HG02884 (cell line): Measurements from ENCODE around the gene PRSS36.

Experiments
- ATAC-seq: cut with Tn5 transposase; IDR thresholded peaks from one replicate; pipeline ENCODE4 v1.9.1; 2021; ENCODE audit warnings: mild to moderate bottlenecking, moderate library complexity; ENCODE audit not compliant: unreplicated experiment

PRSS36 gene

DNA sequence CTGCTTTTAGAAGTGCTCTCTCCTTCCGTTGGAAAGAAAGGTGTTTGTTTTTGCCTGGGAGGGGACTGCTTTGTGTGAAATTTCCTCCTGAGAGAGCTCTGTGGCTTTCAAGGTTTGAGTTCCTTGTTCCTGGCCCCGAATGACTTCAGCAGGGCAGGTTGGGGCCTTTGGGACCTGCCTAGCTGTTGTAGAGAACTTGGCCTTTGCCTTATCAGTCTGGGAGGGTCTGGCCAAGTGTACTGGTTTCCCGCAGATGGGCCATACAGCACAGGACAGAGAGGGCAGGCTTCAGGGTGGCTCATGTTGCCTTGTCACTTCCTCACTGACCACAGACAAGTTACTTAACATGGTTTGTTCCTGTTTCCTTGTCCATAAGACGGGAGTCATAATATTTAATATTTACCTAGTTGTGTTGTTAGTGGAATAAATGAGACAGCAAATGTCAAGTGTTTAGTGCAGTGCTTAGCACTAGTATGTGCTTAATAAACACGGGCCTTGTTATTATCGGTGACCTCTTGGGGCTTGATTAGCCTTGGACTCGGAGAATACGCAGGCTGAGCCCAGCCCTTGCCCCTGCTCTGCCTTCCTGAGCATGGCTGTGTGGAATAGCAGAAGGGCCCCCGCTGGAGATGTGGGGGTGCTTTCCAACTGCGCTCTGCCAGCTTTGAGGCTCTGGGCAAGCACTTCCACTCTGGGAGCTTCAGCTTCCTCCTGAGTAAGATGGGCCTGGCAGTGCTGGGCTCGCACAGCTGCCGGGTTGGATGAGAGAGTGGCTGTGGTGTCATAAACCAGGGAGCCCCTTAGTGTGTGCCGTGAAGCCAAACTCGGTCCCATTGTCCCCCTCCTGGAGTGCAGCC, 20.9 kb downstream of the PRSS36 start:
- no peak for ATAC-seq

DNA sequence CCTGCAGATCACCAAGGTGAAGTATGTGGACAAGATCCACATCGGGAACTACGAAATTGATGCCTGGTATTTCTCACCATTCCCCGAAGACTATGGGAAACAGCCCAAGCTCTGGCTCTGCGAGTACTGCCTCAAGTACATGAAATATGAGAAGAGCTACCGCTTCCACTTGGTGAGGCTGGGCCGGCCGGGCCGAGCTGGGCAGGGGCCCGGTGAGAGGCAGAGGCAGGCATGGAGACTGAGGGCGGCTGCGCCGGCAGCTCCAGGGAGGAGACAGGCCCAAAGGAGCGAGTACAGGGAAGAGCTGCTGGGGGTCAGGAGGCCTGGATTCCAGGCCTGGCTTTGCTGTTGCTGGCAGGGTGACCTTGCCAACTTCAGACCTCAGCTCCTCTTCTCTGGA, 22.7 kb downstream of the PRSS36 start:
- no peak for ATAC-seq

DNA sequence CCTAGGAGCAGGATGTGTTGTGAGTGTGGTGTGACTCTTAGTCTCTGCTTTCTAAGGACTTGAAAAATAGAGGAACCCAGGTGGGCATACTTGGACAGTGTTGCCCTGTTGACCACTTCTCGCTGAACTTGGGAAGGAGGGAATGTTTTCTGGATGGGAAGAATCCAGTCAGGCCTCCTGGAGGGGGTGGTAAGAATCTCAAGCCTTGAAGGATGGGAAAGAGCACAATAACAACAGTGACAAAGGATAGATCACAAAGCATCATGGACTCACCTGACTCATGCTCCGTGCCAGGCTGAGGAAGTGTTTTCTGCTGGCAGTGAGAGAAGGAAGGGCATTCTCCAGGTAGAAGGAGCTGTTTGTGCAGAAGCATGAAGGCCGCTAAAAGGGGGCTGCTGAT, 24.0 kb downstream of the PRSS36 start:
- no peak for ATAC-seq

DNA sequence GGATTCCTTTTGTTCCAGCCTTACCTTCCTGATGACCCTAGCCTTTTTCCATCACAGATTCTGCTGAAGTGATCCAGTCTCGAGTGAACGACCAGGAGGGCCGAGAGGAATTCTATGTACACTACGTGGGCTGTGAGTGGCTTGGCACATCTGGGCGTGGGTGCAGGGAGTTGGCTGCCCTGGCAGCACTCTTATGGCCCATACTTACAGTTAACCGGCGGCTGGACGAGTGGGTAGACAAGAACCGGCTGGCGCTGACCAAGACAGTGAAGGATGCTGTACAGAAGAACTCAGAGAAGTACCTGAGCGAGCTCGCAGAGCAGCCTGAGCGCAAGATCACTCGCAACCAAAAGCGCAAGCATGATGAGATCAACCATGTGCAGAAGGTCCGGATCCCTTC, 29.7 kb downstream of the PRSS36 start:
- ATAC-seq: no peak

DNA sequence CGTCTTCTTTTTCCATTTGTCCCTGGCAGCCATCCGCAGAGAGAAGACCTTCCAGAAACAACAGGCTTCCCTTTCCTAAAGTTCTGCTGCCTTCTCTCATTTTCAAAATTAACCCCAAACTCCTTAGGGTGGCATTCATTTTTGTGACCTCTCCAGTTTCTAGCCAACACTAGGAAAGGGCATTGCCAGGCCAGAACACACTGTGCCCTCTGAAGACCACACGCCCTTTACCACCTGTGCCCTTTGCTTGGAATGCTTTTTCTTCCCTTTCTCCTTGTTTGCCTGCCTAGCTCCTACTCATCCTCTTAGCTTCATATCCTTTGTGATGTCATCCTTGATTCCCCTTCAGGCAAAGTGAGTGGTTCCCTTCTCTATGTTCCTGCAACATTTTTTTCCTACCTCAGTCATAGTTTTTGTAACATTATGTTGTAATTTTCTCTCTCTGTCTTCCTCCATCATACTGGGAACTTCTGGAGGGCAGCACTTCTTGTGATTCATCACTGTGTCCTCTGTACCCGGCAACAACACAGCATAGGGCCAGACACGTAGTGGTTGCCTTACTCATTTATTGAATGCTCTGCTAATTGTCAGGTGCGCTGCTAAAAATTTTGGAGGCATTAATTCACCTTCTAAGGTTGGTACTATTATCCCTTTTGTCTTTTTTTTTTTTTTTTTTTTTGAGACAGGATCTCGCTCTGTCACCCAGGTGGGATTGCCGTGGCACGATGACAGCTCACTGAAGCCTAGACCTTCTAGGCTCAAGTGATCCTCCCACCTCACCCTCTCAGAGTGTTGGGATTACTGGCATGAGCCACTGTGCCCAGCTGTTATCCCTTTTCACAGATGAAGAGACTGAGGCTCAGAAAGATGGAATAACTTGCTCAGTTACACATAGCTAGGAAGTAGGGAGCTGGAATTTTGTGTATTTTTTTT, 31.4 kb downstream of the PRSS36 start:
- ATAC-seq: no peak

DNA sequence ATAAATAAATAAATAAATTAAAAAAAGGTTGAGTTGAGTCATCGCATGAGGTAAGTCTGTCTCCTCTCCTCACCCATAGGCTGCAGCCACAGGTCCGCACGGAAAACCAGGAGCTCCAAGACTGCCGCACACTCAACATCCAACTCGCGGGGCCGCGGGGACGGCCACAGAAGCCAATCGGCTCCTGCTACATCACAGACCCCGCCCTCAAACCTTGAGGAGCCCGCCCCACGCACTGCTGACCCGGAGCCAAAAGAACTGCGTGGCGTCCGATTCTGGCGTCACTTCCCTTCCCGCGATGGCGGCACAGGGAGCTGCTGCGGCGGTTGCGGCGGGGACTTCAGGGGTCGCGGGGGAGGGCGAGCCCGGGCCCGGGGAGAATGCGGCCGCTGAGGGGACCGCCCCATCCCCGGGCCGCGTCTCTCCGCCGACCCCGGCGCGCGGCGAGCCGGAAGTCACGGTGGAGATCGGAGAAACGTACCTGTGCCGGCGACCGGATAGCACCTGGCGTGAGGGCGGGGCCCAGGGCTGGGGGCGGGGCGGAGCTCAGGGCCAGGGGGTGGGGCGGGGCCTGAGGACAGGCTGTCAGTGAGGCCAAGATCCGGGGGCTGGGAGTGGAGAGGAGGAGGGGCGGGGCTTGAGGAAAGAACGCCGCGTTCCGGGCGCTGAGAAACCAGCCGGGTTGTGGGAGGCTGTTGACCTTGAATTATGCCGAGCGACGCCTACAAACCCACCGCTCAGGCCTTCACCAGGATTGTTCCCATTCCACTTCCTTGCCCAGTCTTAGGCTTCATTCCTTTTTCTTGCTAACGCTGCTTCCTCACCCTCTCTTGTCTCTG, 32.3 kb downstream of the PRSS36 start, which contains the start of gene KAT8:
TSS of gene KAT8 (plus strand) at position 281 of the 839 bp plus-strand sequence. CDS start at position 299, 18 bp downstream.
- peak; percentile 88 for ATAC-seq

DNA sequence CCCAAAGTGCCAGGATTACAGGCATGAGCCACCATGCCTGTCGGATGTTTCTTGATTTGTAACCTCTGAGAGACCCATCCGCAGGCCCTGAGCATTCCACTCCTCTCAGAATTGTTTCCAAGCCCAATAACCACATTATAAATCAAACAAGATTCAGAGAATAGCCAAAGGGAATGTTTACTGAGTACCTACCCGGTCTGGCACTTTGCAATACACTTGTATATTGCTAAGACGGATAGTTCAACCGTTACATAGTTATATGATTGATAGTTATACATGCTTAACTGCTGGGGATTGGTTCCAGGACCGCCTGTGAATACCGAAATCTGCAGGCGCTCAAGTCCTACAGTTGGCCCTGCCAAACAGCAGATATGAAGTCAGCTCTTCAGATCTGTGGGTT, 35.4 kb downstream of the PRSS36 start:
- no peak for ATAC-seq

DNA sequence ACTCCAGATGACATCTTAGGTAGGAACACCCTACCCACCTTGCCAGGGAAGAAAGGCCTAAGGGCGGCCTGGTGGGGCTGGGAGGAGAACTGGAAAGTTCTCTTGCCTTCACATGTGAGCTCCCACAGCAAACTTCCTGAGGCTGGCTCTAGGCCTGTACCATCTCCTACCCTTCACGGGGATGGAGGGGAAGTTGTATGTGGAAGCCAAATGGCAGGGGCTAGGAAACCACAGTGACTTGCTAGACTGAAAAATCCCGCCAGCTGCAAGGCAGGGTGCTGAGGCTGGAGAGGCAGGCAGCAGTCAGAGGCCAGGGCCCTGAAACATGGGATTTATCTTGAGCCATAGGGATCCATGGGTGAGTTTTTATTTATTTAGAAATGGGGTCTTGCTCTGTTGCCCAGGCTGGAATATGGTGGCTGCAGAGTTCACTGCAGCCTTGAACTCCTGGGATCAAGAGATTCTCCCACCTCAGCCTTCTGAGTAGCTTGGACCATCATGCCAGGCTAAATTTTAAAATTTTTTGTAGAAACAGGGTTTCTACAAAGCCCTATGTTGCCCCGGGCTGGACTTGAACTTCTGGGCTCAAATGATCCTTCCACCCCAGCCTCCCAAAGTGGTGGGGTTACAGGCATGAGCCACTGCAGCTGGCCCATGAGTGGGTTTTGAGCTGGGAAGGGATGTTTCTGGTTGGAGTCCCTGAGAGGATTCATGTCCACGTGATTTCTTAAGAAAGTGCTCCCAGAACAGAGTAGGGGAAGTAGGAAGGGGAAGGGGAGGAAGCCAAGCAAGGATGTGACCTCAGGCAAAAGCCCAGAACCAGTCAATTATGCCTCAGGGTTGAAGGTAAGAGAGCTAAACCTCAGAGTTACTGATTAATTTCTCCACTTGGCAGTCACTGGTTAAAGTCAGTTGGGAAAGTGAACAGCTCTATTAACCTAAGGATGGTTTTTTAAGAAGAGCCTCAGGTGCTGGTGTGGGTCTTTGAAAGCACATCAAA, 36.4 kb downstream of the PRSS36 start:
- ATAC-seq: no peak

DNA sequence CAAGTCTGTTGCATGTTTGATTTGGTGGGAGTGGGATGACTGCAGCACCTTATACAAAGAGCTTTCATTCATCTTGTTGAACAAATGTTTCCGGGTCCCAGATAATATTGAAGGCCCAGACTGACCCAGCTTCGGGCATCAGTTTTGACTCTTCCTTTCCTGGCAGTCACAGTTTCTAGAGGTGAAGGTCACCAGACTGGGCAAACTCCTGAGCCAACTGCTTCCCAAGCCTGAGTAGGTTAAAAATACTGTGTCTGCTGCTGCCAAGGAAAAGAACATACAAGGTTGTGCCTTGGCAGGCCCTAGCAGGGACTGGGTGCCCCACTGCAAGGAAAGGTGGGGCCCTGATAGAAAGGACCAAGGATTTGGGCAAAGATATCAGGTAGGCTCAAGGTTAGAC, 37.2 kb downstream of the PRSS36 start:
- no peak for ATAC-seq

DNA sequence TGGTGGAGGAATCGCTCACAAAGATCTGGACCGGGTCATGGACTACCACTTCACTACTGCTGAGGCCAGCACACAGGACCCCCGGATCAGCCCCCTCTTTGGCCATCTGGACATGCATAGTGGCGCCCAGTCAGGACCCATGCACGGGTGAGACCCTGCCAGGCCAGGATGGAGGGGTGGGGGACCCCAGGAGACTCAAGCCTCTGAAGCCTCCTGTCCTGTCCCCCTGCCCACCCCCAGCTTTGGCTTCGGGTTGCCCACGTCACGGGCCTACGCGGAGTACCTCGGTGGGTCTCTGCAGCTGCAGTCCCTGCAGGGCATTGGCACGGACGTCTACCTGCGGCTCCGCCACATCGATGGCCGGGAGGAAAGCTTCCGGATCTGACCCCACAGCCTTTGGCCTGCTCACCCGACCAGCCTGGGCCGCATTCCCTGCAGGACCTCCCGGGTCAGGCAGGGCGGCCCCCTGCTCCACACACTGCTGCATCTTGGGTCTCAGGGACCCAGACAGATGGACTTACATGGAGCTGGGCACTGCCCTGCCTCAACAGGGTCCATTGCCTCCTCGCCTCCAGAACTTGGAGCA, 37.9 kb downstream of the PRSS36 start:
- no peak for ATAC-seq

DNA sequence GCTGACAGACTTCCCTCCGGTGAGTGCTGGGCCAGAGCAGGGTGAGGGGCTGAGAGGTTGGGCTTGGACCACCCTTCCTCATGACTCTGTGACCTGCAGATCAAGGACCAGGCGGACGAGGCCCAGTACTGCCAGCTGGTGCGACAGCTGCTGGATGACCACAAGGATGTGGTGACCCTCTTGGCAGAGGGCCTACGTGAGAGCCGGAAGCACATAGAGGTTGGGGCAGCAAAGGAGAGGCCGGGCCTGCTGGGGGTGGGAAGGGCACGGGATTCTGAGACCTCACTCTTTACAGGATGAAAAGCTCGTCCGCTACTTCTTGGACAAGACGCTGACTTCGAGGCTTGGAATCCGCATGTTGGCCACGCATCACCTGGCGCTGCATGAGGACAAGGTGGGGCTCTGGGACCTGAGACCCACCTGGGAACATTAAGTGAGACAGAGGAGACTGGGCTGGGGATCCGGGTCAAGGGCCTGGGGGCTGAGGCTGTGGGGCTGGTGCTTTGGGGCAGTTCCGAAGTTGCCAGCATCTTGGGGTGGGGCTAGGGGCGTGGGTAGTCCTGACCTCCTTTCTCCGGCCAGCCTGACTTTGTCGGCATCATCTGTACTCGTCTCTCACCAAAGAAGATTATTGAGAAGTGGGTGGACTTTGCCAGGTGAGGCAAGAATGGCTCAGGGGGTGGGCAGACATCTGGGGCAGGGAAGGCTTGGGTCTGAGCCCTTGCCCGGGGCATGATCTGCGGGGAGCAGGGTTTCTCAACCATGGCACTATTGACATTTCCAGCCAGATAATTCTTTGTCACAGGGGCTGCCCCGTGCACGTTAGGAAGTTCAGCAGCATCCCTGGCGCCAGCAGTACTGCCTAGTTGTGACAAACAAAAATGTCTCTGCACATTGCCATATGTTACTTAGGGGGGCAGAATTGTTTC, 39.5 kb downstream of the PRSS36 start:
- no peak for ATAC-seq

DNA sequence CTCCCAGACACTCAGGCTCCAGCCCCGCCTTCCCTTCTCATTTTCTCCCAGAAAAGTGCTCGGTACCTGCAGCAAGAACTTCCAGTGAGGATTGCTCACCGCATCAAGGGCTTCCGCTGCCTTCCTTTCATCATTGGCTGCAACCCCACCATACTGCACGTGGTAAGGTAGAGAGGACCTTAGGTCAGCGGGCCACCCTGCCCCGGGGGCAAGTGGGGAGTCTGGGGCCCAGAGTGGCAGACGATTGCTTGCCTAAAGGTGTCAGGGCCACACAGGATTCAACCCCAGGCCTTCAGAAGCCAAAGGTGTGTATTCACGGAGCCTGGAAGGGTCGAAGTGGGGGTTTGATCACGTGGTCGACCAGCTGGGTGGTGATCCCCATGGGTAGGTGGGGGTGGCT, 40.2 kb downstream of the PRSS36 start:
- no peak for ATAC-seq

DNA sequence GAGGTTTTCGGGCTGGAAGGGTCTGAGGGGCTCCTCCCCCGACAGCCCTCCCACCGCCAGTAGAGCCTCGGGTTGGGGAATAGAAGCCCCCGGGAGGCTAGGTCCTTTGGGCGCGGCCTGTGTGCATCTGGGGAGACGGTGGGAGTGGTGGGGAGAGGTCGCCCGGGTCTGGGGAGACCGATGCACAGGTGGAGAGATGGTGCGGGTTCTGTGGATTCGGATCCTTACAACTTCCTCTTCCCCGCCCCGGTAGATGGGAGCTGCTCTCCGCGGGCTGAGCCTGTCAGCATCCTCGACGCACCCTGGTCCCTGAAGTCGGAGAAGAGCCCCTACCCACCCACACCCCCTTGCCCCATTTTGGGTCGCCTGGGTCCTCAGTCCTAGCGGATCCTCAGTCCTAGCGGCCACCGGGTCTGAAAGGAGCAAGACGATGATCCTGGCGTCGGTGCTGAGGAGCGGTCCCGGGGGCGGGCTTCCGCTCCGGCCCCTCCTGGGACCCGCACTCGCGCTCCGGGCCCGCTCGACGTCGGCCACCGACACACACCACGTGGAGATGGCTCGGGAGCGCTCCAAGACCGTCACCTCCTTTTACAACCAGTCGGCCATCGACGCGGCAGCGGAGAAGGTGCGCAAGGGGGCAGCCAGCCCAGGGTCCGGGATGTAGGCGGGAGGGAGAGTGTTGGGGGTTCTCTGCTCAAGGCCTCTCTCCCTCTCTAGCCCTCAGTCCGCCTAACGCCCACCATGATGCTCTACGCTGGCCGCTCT, 40.9 kb downstream of the PRSS36 start:
- no peak for ATAC-seq

DNA sequence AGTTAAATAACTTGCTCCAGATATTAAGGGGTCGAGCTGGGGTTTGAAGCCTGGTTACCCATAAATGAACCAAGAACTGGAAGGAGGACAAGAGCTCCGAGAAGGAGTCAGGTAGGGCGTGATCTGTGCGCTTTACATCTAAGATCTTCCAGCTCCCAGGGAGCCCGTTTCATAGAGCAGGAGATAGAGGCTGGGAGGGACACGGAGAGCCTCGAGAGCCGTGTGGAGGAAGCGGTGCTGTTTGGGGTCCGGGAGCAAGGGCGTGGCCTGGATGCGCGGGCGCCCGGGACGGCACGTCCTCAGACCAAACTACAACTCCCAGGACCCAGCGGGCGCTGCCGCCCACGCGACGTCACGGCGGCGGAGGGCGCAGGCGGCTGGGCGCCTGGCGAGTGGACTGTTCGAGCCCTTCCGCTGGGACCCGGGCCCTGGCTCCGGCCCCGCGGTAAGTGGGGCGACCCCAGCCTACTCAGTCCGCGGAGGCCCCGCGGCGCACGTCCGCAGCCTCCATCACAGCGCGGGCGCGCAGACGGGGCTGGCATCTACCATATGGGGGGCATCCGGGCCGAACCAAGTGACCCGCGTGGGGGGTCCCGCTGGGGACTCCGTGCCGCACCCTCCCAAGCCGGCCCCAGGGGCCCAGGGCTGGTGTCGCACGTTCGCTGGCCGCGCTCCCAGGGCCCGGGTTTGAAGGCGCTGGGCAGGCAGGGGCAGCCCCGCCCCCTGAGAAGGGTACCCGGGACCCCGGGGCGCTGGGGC, 41.7 kb downstream of the PRSS36 start, which contains the start of gene BCKDK:
TSS of gene BCKDK (plus strand) at position 352 of the 759 bp plus-strand sequence. CDS start 838 bp downstream, outside the sequence.
- peak; percentile 69 for ATAC-seq

DNA sequence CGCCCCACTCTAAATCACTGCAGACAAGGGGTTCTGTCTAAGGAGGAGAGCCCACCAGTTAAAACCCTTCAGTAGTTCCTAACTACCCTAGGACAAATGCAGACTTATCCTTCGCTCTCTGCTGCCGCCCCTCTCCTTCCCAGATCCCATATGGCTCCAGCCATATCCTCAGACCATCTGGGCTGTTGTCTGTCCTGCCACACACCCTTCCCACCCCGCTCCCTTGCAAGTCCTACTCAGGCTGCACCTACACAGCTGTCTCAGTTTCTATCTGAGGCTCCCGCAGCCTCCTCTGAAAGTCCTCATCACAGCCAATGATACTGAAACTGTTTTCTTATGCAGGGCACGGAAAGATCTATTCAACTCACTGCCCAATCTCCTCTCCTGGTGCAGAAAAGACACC, 42.4 kb downstream of the PRSS36 start:
- peak; percentile 53 for ATAC-seq
